Astrocyte of the cerebellum (primary cell): ENCODE results near the gene EREG.

ENCODE experiments used
- DNase-seq: peaks from one replicate; pipeline ENCODE4 v3.0.0-alpha.2; 2011; ENCODE audit warnings: low read depth
- H3K4me3 ChIP-seq: 2 replicates; pipeline ENCODE4 v1.5.1; 2011; ENCODE audit warnings: mild to moderate bottlenecking, low read depth, low read length, moderate library complexity
- CTCF ChIP-seq: IDR thresholded peaks from 2 replicates; pipeline ENCODE4 v1.5.1; 2012; ENCODE audit warnings: low read length, low read depth, moderate library complexity, mild to moderate bottlenecking; ENCODE audit errors: missing control alignments
- in situ Hi-C: cut with HindIII; loops from 2 replicates; pipeline ENCODE4 v1.10.0; 2017; ENCODE audit warnings: low sequenced_read_pairs

Gene EREG

GRCh38 chr4:74362347-74362746, 2.6 kb upstream of the EREG start:
- TF ChIP-seq CTCF: no peak
- no peak for DNase-seq
- H3K4me3 ChIP-seq: no peak overlapping the region
- in situ Hi-C loops: no loop called here

- DNase-seq: no peak
- in situ Hi-C loops: no loop called here
- no peak for TF ChIP-seq CTCF
- H3K4me3 ChIP-seq: no peak overlapping the region
Observed at GRCh38 chr4:74364256-74364651, 691 bp upstream of the EREG start.

- H3K4me3 ChIP-seq: no peak overlapping the region
- no peak for TF ChIP-seq CTCF
- in situ Hi-C loops: no loop called here
- DNase-seq: no peak
Observed at GRCh38 chr4:74365761-74366160, 816 bp downstream of the EREG start.

- in situ Hi-C loops: no loop called here
- no peak overlapping the region for H3K4me3 ChIP-seq
- no peak for TF ChIP-seq CTCF
- DNase-seq: no peak
Observed at GRCh38 chr4:74366367-74366911, 1.5 kb downstream of the EREG start.

- no peak for DNase-seq
- in situ Hi-C loops: no loop called here
- no peak overlapping the region for H3K4me3 ChIP-seq
- TF ChIP-seq CTCF: no peak
Observed at GRCh38 chr4:74367656-74368290, 2.8 kb downstream of the EREG start.

- no peak for TF ChIP-seq CTCF
- H3K4me3 ChIP-seq: no peak overlapping the region
- no peak for DNase-seq
- in situ Hi-C loops: no loop called here
Observed at GRCh38 chr4:74368596-74368995, 3.7 kb downstream of the EREG start.
